ENCODE measurements around the gene CCT7. TPM values are rescaled to one million over a fixed set of nuclear protein-coding genes. Genes with fewer than 3 reads are reported as not detected.

The CCT7 gene
- total RNA-seq, 1 donor from 2014 or later, result 218 TPM

DNA sequence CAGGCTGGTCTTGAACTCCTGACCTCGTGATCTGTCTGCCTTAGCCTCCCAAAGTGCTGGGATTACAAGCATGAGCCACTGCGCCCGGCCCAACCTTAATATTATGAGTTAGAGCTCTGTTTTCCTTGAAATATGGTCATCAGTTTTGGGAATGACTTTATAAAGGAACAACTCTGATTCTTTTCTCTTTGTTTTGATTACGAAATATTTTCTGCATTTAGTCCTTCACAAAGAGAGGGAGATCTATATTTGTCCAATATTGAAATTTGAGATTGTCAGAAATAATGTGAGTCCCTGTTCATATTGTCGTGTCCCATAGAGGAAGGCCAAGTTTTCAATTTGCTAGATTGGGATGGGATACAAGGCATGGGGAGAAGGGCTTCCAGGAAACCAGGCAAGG is 16.9 kb upstream of the CCT7 start:
- Mint-ChIP-seq H3K36me3 (peaks cover 5% of the 10 kb centered on the region), H3K27me3 (ENCODE audit: low read depth) (no peaks in the 10 kb centered on the region), H3K4me3 (no peak overlapping the region), H3K9me3 (no peaks in the 10 kb centered on the region), H3K4me1 (peaks cover 21% of the 10 kb centered on the region), H3K27ac (no peak overlapping the region)
- TF ChIP-seq, protein P1, sequence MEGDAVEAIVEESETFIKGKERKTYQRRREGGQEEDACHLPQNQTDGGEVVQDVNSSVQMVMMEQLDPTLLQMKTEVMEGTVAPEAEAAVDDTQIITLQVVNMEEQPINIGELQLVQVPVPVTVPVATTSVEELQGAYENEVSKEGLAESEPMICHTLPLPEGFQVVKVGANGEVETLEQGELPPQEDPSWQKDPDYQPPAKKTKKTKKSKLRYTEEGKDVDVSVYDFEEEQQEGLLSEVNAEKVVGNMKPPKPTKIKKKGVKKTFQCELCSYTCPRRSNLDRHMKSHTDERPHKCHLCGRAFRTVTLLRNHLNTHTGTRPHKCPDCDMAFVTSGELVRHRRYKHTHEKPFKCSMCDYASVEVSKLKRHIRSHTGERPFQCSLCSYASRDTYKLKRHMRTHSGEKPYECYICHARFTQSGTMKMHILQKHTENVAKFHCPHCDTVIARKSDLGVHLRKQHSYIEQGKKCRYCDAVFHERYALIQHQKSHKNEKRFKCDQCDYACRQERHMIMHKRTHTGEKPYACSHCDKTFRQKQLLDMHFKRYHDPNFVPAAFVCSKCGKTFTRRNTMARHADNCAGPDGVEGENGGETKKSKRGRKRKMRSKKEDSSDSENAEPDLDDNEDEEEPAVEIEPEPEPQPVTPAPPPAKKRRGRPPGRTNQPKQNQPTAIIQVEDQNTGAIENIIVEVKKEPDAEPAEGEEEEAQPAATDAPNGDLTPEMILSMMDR (IDR thresholded peaks at IDR 0.05; ENCODE audit: unreplicated experiment), result no peak
- no peak for DNase-seq (ENCODE audit: low spot score in 2 of 2, unreplicated experiment in 2 of 2)

DNA sequence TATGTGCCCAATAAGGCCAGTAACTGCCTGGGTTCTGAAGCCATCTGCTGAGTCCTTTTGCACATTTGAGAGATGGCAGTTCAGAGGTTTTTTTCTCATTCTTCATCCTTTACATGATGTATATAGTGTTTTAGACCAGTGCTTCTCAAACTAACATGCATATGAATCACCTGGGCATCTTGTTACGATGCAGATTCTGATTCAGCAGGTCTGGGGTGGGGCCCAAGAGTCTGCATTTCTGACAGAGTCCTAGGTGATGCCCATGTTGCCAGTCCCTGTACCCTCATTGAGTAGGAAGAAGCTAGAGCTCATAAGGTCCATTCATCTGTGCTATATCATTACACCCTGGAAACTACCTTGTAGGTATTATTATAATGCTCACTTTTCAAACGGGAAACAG is 16.3 kb upstream of the CCT7 start:
- H3K9me3 Mint-ChIP-seq, result no peaks in the 10 kb centered on the region
- H3K4me3 Mint-ChIP-seq, result no peak overlapping the region
- TF ChIP-seq, protein P1 (IDR thresholded peaks at IDR 0.05; ENCODE audit: unreplicated experiment), result no peak

DNA sequence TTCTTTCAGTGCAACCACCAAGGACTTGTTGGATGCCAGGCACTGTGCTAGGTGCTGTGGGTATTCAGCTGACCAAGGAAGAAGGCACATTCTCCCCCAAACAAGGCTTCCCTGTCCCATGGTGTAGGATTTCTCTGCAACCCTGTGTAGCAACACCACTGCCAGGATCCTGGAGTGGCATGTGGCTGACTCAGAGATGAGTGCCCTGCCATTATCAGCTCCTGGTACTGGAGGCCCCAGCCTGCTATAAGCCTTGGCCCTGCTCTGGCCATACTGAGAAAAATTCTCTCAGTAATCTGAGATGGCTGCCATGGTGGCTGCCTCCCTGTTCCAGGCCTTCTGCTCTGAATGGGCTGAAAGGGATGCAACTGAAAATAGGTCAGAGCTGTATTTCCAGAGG is 15.8 kb upstream of the CCT7 start:
- no peak overlapping the region for H3K4me3 Mint-ChIP-seq
- peaks cover 7% of the 10 kb centered on the region for H3K36me3 Mint-ChIP-seq
- H3K4me1 Mint-ChIP-seq, result peaks cover 18% of the 10 kb centered on the region
- DNase-seq (ENCODE audit: low spot score in 2 of 2, unreplicated experiment in 2 of 2), result no peak
- TF ChIP-seq, protein P1 (IDR thresholded peaks at IDR 0.05; ENCODE audit: unreplicated experiment), result no peak
- no peak overlapping the region for H3K27ac Mint-ChIP-seq
- H3K27me3 Mint-ChIP-seq (ENCODE audit: low read depth), result no peaks in the 10 kb centered on the region
- H3K9me3 Mint-ChIP-seq, result no peaks in the 10 kb centered on the region

More for the DNA sequence above, 16.3 kb upstream of the CCT7 start:
- Mint-ChIP-seq H3K27me3 (ENCODE audit: low read depth) (no peaks in the 10 kb centered on the region), H3K36me3 (peaks cover 7% of the 10 kb centered on the region), H3K4me1 (peaks cover 18% of the 10 kb centered on the region), H3K27ac (no peak overlapping the region)
- no peak for DNase-seq (ENCODE audit: low spot score in 2 of 2, unreplicated experiment in 2 of 2)

DNA sequence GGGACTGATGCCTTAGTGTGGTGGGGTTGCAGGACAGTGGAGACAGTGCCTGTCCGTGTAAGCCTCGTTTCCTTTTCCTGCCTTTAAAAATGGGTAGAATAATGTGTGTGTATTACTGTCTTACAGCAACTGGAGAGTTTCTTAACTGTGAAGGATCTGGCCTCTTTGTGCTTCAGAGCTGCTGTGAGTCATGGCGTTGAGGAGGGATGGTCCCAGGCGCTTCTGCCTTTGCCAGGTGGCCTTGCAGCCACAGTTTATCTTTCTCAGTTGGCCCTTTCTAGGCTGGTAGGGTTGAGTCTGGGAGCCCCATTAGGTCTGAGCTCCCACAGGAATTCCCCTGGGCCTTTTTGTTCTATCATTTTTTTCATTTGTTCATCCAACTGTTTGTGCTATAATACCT is 10.3 kb upstream of the CCT7 start:
- no peaks in the 10 kb centered on the region for H3K27me3 Mint-ChIP-seq (ENCODE audit: low read depth)
- H3K9me3 Mint-ChIP-seq, result no peaks in the 10 kb centered on the region
- H3K4me3 Mint-ChIP-seq, result no peak overlapping the region
- H3K36me3 Mint-ChIP-seq, result peaks cover 9% of the 10 kb centered on the region
- H3K27ac Mint-ChIP-seq, result no peak overlapping the region
- DNase-seq (ENCODE audit: low spot score in 2 of 2, unreplicated experiment in 2 of 2), result no peak
- H3K4me1 Mint-ChIP-seq, result no peaks in the 10 kb centered on the region
- TF ChIP-seq, protein P1 (IDR thresholded peaks at IDR 0.05; ENCODE audit: unreplicated experiment), result no peak

DNA sequence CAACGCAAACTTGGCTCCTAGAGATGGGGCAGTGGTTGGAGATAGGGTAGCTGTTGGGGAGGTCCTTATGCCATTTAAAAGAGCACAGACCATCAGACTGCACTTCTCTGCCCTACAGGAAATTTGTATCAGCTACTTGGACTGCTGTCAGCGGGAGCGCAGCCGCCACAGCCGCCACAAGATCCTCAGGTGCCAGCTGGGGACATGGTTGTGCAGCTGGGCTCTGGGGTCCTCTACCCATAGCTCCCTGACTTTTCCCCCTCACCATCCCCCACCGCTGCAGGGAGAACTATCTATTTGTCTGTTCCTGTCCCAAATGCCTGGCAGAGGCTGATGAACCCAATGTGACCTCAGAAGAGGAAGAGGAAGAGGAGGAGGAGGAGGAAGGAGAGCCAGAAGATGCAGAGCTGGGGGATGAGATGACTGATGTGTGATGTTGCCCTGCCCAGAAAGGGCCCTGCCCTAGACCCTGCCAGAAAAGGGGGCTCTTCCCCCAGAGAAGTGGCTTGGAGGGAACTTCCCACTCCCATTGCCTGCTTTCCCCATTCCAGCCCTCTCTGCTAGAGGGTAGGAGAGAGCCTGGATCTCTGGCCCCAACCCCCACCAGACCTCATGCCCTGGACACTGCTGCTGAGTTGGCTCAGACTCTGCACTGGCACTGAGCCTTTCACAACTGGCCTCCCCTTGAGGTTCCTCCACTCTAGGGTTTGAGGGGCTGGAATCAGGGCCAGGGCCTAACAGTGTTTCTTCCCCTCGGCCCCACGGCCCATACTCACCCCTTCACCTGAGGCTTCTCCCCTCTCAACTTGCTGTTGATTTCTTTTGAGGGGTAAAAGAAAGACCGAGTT is 8.4 kb upstream of the CCT7 start:
- no peak overlapping the region for H3K4me3 Mint-ChIP-seq
- DNase-seq (ENCODE audit: low spot score in 2 of 2, unreplicated experiment in 2 of 2), result no peak
- peaks cover 9% of the 10 kb centered on the region for H3K36me3 Mint-ChIP-seq
- H3K27me3 Mint-ChIP-seq (ENCODE audit: low read depth), result no peaks in the 10 kb centered on the region
- TF ChIP-seq, protein P1 (IDR thresholded peaks at IDR 0.05; ENCODE audit: unreplicated experiment), result no peak
- H3K4me1 Mint-ChIP-seq, result no peaks in the 10 kb centered on the region
- H3K9me3 Mint-ChIP-seq, result no peaks in the 10 kb centered on the region
- H3K27ac Mint-ChIP-seq, result no peak overlapping the region

All from mesothelial cell of epicardium (in vitro differentiated cells).